GM12891 (cell line): Measurements from ENCODE around the gene GALNT18.
A peak's percentile ranks its signal among the peaks of the same experiment; 100 is the strongest.
"Not testable (repeated sequence)": the region's sequence is repeated elsewhere in the genome, so short reads cannot be mapped to it uniquely, and the experiment has no call there.

Source experiments
- DNase-seq: peaks from one replicate; pipeline ENCODE4 v3.0.0; 2011; ENCODE audit warnings: low spot score; ENCODE audit not compliant: insufficient read length
- FAIRE-seq: peaks from 2 replicates; lab custom pipeline; 2011; peaks lifted over from hg19 to GRCh38; lab: Jason Lieb, UNC
- PAX5 ChIP-seq: IDR thresholded peaks from 2 replicates; pipeline ENCODE4 v1.6.1; 2011; ENCODE audit warnings: low read length, moderate library complexity, mild to moderate bottlenecking; ENCODE audit not compliant: insufficient read depth, severe bottlenecking
- POLR2A ChIP-seq: IDR thresholded peaks from 2 replicates; pipeline ENCODE4 v1.6.1; 2011; ENCODE audit warnings: low read depth, low read length, control low read depth
- POLR2AphosphoS5 ChIP-seq: IDR thresholded peaks from 2 replicates; pipeline ENCODE4 v1.6.1; 2011; ENCODE audit warnings: low read depth, low read length, control low read depth
- POU2F2 ChIP-seq: IDR thresholded peaks from 2 replicates; pipeline ENCODE4 v1.6.1; 2011; ENCODE audit warnings: low read depth, mild to moderate bottlenecking, control low read depth, low read length, moderate library complexity
- SPI1 ChIP-seq: IDR thresholded peaks from 2 replicates; pipeline ENCODE4 v1.6.1; 2011; ENCODE audit warnings: low read depth, low read length, control low read depth
- TAF1 ChIP-seq: IDR thresholded peaks from 2 replicates; pipeline ENCODE4 v1.6.1; 2011; ENCODE audit warnings: low read depth, low read length, control low read depth

The GALNT18 gene

GRCh38 chr11:11370255-11370961 lies 251.4 kb downstream of the GALNT18 start:
- DNase-seq (no peak), FAIRE-seq (no peak)

GRCh38 chr11:11366793-11367192 lies 255.0 kb downstream of the GALNT18 start:
- FAIRE-seq (no peak), DNase-seq (no peak)
- TF ChIP-seq PAX5 = no peak

More at GRCh38 chr11:11370255-11370961, 251.4 kb downstream of the GALNT18 start:
- TF ChIP-seq POU2F2 (no peak), SPI1 (peak; percentile 76)

DNA sequence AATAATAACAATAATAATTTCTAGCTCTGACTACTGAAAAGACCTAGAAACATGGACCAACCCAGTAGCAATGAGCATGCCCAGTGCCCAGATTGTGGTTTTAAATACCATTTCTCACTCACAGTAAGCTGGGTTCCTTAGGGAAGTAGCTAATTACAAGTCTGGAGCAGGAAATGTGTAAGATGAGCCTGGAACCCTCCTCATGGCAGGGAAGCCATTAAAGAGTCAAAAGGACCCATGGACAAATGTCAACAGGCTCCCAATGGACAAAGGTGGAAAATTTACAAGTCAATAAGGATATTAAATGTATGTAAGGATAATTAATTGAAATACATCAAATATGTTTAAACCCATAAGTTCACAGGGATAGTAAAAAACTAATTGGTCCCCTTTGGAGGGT lies 258.1 kb downstream of the GALNT18 start:
- no peak for FAIRE-seq
- no peak for DNase-seq
- TF ChIP-seq POLR2A = no peak
- TF ChIP-seq POLR2AphosphoS5 = no peak
- TF ChIP-seq TAF1 = no peak
- TF ChIP-seq POU2F2 = no peak
- no peak for TF ChIP-seq PAX5
- no peak for TF ChIP-seq SPI1

GRCh38 chr11:11359611-11360010 lies 262.2 kb downstream of the GALNT18 start:
- FAIRE-seq (no peak), DNase-seq (no peak)
- TF ChIP-seq TAF1 (no peak), SPI1 (no peak), POLR2AphosphoS5 (no peak), PAX5 (no peak), POLR2A (no peak), POU2F2 (no peak)

DNA sequence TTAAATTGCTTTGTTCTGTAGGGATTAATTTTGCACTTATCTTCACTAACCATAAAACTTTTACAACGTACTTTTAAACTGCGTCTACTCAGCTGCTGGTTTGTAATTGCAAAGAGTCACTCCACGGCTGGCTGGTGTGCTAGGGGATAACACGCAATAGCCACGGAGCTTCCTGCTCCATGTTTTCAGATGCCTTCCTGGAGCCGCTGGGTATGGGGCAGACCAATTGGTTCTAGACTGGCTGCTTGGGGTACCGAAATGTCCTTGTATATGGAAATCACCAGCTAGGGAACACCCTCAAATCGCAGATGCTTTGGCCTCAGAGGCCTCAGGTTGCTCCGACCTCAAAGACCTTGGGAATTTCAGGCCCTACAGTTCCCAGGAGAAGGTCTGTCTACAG lies 265.0 kb downstream of the GALNT18 start:
- FAIRE-seq (no peak), DNase-seq (no peak)
- TF ChIP-seq SPI1 = no peak
- no peak for TF ChIP-seq POLR2AphosphoS5
- TF ChIP-seq TAF1 = no peak
- no peak for TF ChIP-seq PAX5
- no peak for TF ChIP-seq POU2F2
- no peak for TF ChIP-seq POLR2A

- FAIRE-seq, DNase-seq: not testable (repeated sequence)
Measured at GRCh38 chr11:11352878-11353277, 268.9 kb downstream of the GALNT18 start, which contains the start of gene CSNK2A3. TSS of gene CSNK2A3 (minus strand) at chr11:11353250. CDS start at chr11:11353119, 131 bp downstream.

DNA sequence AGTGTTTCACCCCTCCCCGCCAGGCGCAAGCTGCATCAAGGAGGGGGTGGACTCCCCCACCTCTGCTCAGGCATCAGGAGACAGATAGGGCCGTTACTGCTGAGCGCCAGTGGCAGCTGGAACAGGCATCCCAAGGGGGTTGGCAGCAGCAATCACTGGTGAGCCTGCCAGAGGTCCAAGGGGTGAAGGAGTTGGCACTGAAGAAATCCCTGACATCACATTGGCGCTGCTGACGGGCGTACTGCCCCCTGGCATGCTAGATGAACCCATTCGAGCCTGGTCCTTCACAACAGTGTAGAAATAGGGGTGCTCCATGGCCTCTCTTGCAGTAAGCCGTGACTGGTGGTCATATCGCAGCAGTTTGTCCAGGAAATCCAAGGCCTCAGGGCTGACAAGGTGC lies 270.0 kb downstream of the GALNT18 start:
- not testable (repeated sequence) for FAIRE-seq, DNase-seq

DNA sequence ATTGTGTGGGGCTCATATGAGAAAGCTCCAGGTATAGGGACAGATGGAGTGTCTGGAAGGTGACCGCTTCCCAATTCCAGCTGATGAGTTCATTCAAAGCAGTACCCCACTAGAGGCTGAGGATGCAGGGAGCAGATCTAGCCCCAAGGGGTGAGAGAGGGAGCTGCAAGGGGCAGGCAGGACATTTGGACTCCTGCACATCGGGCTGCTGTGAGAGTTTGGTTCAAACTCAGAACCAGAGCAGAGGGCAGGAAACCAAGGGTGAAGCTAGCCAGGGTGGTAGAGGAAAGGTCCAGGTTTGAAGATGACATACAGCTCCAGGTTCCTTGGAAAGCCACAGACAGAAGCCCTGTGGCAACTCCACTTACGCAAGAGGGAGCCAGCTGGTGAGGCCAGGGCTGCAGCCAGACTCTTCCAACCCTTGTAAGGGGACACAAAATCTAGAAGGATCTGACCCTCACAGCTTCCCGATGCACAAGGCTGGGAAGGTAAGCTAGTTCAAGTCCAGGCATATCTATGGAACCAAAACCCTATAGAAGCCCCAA lies 270.7 kb downstream of the GALNT18 start:
- FAIRE-seq = no peak
- TF ChIP-seq POLR2AphosphoS5 (no peak), POU2F2 (no peak), SPI1 (no peak), POLR2A (no peak), TAF1 (no peak), PAX5 (no peak)

DNA sequence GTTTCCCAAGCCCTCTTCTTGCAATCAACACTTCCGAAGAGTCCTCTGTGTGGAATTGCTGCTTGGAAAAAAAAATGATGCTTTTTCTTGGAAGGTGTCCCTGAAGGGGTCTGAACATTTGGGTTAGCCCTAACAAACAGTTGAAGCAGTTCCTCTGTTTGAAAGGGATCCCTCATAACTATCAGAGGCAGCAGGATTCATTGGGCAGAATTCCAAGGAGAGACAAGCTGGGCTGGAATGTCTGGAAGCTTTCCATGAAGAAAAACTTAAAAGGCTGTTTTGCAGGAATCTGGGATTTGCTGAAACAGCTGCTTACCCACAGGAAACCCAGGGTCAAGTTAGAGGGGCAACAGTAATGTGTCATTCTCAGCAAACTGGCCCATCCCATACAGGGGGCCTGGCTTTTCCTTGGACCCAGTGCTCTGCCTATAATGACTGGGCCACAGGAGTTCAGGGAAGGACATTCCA lies 271.9 kb downstream of the GALNT18 start:
- no peak for FAIRE-seq
- TF ChIP-seq TAF1 (no peak), SPI1 (no peak), POLR2AphosphoS5 (no peak), PAX5 (no peak), POLR2A (no peak), POU2F2 (no peak)
- DNase-seq = no peak

More for the DNA sequence above, 270.7 kb downstream of the GALNT18 start:
- no peak for DNase-seq

GRCh38 chr11:11349106-11349825 lies 272.5 kb downstream of the GALNT18 start:
- FAIRE-seq = no peak
- TF ChIP-seq POLR2AphosphoS5 (no peak), SPI1 (no peak), POLR2A (no peak), TAF1 (no peak), PAX5 (no peak), POU2F2 (no peak)

DNA sequence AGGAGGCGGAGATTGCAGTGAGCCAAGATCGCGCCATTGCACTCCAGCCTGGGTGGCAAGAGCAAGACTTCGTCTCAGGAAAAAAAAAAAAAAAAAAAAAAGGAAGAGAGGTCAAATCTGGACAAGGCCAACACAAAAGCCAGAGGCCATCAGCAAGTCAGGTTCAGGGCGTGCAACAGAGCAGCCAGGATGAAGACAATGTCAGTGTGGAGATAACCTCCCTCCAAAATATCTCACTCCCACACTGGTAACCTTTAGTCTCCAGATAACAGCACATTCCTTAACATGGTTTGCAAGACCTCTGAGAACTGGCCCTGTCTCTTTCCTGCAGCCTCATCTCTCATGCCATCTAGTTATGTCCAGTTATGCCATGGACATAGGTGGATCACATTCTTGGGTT lies 273.5 kb downstream of the GALNT18 start:
- FAIRE-seq (no peak), DNase-seq (no peak)
- TF ChIP-seq TAF1 (no peak), POLR2AphosphoS5 (no peak), POU2F2 (no peak), POLR2A (no peak), SPI1 (no peak), PAX5 (no peak)

More at GRCh38 chr11:11349106-11349825, 272.5 kb downstream of the GALNT18 start:
- no peak for DNase-seq
